PFSK-1 (cell line): ENCODE data around the gene LHX2.

ENCODE experiments used
- FOXP2 ChIP-seq: optimal IDR thresholded peaks from 2 replicates; pipeline ENCODE3; 2011; ENCODE audit warnings: borderline replicate concordance, control low read depth, inconsistent platforms; ENCODE audit not compliant: insufficient read depth; ENCODE audit errors: extremely low read length, extremely low read depth
- POLR2AphosphoS5 ChIP-seq: IDR thresholded peaks from 2 replicates; pipeline ENCODE4 v1.6.1; 2012; ENCODE audit warnings: low read depth, mild to moderate bottlenecking, control low read depth, low read length, moderate library complexity
- SIN3A ChIP-seq: IDR thresholded peaks from 2 replicates; pipeline ENCODE4 v1.6.1; 2012; ENCODE audit warnings: mild to moderate bottlenecking, low read length, moderate library complexity, borderline replicate concordance; ENCODE audit not compliant: insufficient read depth
- TF ChIP-seq, protein P1 (sequence below), 2 experiments: IDR thresholded peaks; 2 replicates each; pipeline versions ENCODE4 v1.6.1 to v1.8.0; 2011 to 2012; ENCODE audit warnings: low read depth in 2 of 2, low read length in 2 of 2, control low read depth in 1 of 2, inconsistent platforms in 1 of 2, mild to moderate bottlenecking in 1 of 2, moderate library complexity in 1 of 2; ENCODE audit not compliant: insufficient read depth in 1 of 2

DNA sequence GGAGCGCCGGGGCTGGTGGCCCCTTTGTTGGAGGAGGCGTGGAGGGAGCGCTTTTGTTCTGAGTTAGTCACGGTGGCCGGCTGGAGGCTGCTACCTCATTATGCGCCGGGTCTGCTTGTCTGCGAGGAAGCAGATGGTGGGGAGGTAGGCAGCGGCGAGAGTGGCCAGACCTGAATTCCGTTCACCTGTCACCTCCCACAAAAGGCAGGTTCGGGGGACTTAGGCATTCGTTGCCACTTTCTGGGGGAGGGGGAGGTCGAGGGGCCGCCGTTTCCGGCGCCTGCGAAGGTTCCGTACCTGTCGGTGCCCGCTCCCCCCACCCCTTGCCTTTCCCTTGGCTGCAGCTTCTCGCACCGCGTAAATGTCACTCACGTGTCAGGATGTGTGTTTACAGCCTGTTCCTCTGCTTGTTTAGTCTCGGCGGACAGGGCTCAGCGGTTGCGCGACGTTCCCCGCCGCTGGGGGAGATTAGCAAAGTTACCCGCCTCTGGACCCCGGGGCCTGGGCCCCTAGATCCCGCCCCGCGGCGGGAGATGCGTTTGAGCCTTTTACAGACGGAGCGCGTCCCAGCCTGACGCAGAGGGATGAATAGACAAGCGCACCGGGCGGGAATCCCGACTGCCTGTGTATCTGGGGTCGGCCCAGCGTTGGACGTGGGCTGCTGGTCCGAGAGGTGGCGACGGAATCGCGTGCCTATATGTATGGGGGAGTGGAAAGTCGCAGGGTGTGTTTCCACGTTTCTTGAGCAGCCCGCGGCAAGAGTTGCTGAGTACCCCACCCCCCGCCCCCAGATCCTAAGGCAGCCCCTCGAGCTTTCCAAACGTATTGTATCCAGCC, 2.7 kb upstream of the LHX2 start:
- no peak for TF ChIP-seq FOXP2
- TF ChIP-seq, protein P1, sequence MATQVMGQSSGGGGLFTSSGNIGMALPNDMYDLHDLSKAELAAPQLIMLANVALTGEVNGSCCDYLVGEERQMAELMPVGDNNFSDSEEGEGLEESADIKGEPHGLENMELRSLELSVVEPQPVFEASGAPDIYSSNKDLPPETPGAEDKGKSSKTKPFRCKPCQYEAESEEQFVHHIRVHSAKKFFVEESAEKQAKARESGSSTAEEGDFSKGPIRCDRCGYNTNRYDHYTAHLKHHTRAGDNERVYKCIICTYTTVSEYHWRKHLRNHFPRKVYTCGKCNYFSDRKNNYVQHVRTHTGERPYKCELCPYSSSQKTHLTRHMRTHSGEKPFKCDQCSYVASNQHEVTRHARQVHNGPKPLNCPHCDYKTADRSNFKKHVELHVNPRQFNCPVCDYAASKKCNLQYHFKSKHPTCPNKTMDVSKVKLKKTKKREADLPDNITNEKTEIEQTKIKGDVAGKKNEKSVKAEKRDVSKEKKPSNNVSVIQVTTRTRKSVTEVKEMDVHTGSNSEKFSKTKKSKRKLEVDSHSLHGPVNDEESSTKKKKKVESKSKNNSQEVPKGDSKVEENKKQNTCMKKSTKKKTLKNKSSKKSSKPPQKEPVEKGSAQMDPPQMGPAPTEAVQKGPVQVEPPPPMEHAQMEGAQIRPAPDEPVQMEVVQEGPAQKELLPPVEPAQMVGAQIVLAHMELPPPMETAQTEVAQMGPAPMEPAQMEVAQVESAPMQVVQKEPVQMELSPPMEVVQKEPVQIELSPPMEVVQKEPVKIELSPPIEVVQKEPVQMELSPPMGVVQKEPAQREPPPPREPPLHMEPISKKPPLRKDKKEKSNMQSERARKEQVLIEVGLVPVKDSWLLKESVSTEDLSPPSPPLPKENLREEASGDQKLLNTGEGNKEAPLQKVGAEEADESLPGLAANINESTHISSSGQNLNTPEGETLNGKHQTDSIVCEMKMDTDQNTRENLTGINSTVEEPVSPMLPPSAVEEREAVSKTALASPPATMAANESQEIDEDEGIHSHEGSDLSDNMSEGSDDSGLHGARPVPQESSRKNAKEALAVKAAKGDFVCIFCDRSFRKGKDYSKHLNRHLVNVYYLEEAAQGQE (IDR thresholded peaks at IDR 0.05; ENCODE audit: insufficient read depth in 1 of 2, low read depth in 2 of 2, low read length in 2 of 2), result no peak
- no peak for TF ChIP-seq POLR2AphosphoS5
- TF ChIP-seq SIN3A, result no peak
